HG03342 (cell line): ENCODE data around the gene CRB1.

Experiments used
- ATAC-seq: cut with Tn5 transposase; IDR thresholded peaks from one replicate; pipeline ENCODE4 v1.9.1; 2021; ENCODE audit warnings: mild to moderate bottlenecking, moderate library complexity; ENCODE audit not compliant: unreplicated experiment

Gene CRB1

GRCh38 chr1:197302775-197303174 is 34.7 kb downstream of the CRB1 start:
- ATAC-seq: no peak

GRCh38 chr1:197303463-197303862 is 35.4 kb downstream of the CRB1 start:
- ATAC-seq: no peak

- no peak for ATAC-seq
Observed at GRCh38 chr1:197304638-197305200, 36.7 kb downstream of the CRB1 start.

- no peak for ATAC-seq
Observed at GRCh38 chr1:197305925-197306324, 37.9 kb downstream of the CRB1 start.

GRCh38 chr1:197306381-197307062 is 38.5 kb downstream of the CRB1 start:
- ATAC-seq: no peak

- ATAC-seq: no peak
Observed at GRCh38 chr1:197307136-197307535, 39.1 kb downstream of the CRB1 start.

GRCh38 chr1:197307551-197307950 is 39.5 kb downstream of the CRB1 start:
- ATAC-seq: no peak

- ATAC-seq: no peak
Observed at GRCh38 chr1:197311081-197311480, 43.0 kb downstream of the CRB1 start.

GRCh38 chr1:197312163-197312562 is 44.1 kb downstream of the CRB1 start:
- ATAC-seq: no peak

GRCh38 chr1:197313713-197314112 is 45.7 kb downstream of the CRB1 start:
- ATAC-seq: no peak

- ATAC-seq: no peak
Observed at GRCh38 chr1:197314682-197315081, 46.6 kb downstream of the CRB1 start.

- no peak for ATAC-seq
Observed at GRCh38 chr1:197319631-197320030, 51.6 kb downstream of the CRB1 start.

- ATAC-seq: no peak
Observed at GRCh38 chr1:197320991-197321531, 53.0 kb downstream of the CRB1 start.

- no peak for ATAC-seq
Observed at GRCh38 chr1:197321811-197322210, 53.8 kb downstream of the CRB1 start.

GRCh38 chr1:197327776-197328364 is 59.8 kb downstream of the CRB1 start:
- no peak for ATAC-seq

- ATAC-seq: no peak
Observed at GRCh38 chr1:197330213-197330612, 62.2 kb downstream of the CRB1 start.

GRCh38 chr1:197331565-197331964 is 63.5 kb downstream of the CRB1 start:
- ATAC-seq: no peak

- ATAC-seq: no peak
Observed at GRCh38 chr1:197333041-197333440, 65.0 kb downstream of the CRB1 start.

- no peak for ATAC-seq
Observed at GRCh38 chr1:197336571-197336970, 68.5 kb downstream of the CRB1 start.

GRCh38 chr1:197339106-197340060 is 71.3 kb downstream of the CRB1 start:
- ATAC-seq: no peak

GRCh38 chr1:197341626-197342025 is 73.6 kb downstream of the CRB1 start:
- no peak for ATAC-seq
